Measurements from ENCODE around the gene NOX5. TPM values are rescaled to one million over a fixed set of nuclear protein-coding genes. Genes with fewer than 3 reads are reported as not detected.

Gene NOX5
- total and polyA plus RNA-seq, 2 of the 13 experiments (the other 11 are each of a cell fraction or from before 2014, with no cell fraction given): not detected

DNA sequence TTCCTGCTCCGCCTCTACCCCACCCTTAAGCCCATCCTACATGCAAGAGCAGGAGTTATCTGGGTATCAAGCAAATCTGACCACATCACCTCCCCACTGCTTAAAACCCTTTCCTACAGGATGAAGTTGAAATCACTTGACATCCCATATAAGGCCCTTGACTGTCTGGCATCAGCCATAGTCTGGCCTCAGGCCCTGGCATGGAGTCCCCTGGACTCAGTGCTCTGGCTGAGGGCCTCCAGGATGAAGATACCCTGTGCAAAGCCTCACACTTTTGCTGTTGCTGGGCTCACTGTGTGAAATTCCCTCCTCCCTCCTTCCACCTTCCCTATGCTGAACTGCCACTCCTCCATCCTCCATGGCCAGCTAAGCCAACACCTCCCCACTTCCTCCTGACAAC, 80.8 kb downstream of the NOX5 start:
- no peak overlapping the region for H3K9ac ChIP-seq (ENCODE audit: insufficient read depth, low read depth, low read length)
- H3K79me2 ChIP-seq (ENCODE audit: insufficient read depth, low read length): no peaks in the 10 kb centered on the region
- ChIA-PET CTCF (ENCODE audit: low intra/inter-chr PET ratio, low total read pairs) (no interaction called here), POLR2A (no interaction called here)
- no peaks in the 10 kb centered on the region for H3K4me1 ChIP-seq (ENCODE audit: insufficient read depth, low read length)
- no peak overlapping the region for H3K4me3 ChIP-seq (replicated peaks in 1 of 3; ENCODE audit: insufficient read depth in 1 of 3, low read depth in 2 of 3, low read length in 3 of 3)
- DNase-seq (ENCODE audit: low spot score) (no peak), ATAC-seq (no peak), FAIRE-seq (no peak)
- H3K9me3 ChIP-seq (ENCODE audit: low read length): no peaks in the 10 kb centered on the region
- no peak for TF ChIP-seq ONECUT2 (CRISPR knock-in tag; IDR thresholded peaks at IDR 0.05)
- TF ChIP-seq, protein P1, sequence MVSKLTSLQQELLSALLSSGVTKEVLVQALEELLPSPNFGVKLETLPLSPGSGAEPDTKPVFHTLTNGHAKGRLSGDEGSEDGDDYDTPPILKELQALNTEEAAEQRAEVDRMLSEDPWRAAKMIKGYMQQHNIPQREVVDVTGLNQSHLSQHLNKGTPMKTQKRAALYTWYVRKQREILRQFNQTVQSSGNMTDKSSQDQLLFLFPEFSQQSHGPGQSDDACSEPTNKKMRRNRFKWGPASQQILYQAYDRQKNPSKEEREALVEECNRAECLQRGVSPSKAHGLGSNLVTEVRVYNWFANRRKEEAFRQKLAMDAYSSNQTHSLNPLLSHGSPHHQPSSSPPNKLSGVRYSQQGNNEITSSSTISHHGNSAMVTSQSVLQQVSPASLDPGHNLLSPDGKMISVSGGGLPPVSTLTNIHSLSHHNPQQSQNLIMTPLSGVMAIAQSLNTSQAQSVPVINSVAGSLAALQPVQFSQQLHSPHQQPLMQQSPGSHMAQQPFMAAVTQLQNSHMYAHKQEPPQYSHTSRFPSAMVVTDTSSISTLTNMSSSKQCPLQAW (CRISPR knock-in tag; IDR thresholded peaks at IDR 0.05): no peak
- no peak for TF ChIP-seq MTA1 (CRISPR knock-in tag; IDR thresholded peaks at IDR 0.05; ENCODE audit: borderline replicate concordance)
- no peak for TF ChIP-seq ZNF577 (CRISPR knock-in tag; IDR thresholded peaks at IDR 0.05; ENCODE audit: borderline replicate concordance, low read depth)
- TF ChIP-seq, protein P2, sequence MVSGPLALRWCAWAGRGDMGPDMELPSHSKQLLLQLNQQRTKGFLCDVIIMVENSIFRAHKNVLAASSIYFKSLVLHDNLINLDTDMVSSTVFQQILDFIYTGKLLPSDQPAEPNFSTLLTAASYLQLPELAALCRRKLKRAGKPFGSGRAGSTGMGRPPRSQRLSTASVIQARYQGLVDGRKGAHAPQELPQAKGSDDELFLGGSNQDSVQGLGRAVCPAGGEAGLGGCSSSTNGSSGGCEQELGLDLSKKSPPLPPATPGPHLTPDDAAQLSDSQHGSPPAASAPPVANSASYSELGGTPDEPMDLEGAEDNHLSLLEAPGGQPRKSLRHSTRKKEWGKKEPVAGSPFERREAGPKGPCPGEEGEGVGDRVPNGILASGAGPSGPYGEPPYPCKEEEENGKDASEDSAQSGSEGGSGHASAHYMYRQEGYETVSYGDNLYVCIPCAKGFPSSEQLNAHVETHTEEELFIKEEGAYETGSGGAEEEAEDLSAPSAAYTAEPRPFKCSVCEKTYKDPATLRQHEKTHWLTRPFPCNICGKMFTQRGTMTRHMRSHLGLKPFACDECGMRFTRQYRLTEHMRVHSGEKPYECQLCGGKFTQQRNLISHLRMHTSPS (CRISPR knock-in tag; IDR thresholded peaks at IDR 0.05; ENCODE audit: low read depth): no peak
- no peak for TF ChIP-seq PBX3 (CRISPR knock-in tag; IDR thresholded peaks at IDR 0.05; ENCODE audit: borderline replicate concordance)
- no peak for TF ChIP-seq SRSF9 (IDR thresholded peaks at IDR 0.05; ENCODE audit: borderline replicate concordance, insufficient read depth, low read depth, low read length, poor library complexity, severe bottlenecking)
- no peak overlapping the region for H3K27ac ChIP-seq (ENCODE audit: extremely low read length, insufficient read depth, low read length)
- no peaks in the 10 kb centered on the region for H4K20me1 ChIP-seq (ENCODE audit: insufficient read depth, low read length)
- no peak overlapping the region for H3K4me2 ChIP-seq (ENCODE audit: low read depth, low read length)
- BruUV-seq (replicated peaks): no TSS peak
- WGBS (ENCODE audit: low lambda C conversion rate): 7% methylated on average over 1 of the region's 1 CpG
- intact Hi-C loops (cut with micrococcal nuclease; ENCODE audit: unreplicated experiment) (no loop called here), in situ Hi-C loops (cut with HindIII; ENCODE audit: extremely low pct_ligation_motif_present, low pct_unique_long_range_greater_than_20kb) (no loop called here)
- peaks cover 2 to 10% of the 10 kb centered on the region in 2 experiments; a peak in 3 of 5 replicates for H3K27me3 ChIP-seq (ENCODE audit: control insufficient read depth in 1 of 2, insufficient read depth in 2 of 2, low read length in 2 of 2)
- no peak overlapping the region for H2AFZ ChIP-seq (ENCODE audit: low read length)
- no peaks in the 10 kb centered on the region for H3K36me3 ChIP-seq (replicated peaks in 1 of 2; ENCODE audit: control insufficient read depth in 1 of 2, insufficient read depth in 2 of 2, low read length in 2 of 2)
